ENCODE data around the gene TMEM62.

GRCh38 chr15:43095243-43095642, 38.1 kb upstream of the TMEM62 start:
- no peak for TF ChIP-seq CTCF (optimal IDR thresholded peaks at IDR 0.05 in 1 of 3, IDR thresholded peaks at IDR 0.05 in 1 of 3, conservative IDR thresholded peaks at IDR 0.05 in 1 of 3; ENCODE audit: extremely low read depth in 1 of 3, insufficient read depth in 2 of 3, low read length in 3 of 3)
- TF ChIP-seq EZH2 (IDR thresholded peaks at IDR 0.05; ENCODE audit: low read length) = no peak
